Neural cell (in vitro differentiated cells): ENCODE measurements around the gene EYA2. TPM values are rescaled to one million over a fixed set of nuclear protein-coding genes. Genes with fewer than 3 reads are reported as not detected.

Experiments
- H2AFZ ChIP-seq: fragments of 200-600, 300-800 bp; sonication (generic), shearing (Covaris generic); 2 replicates; pipeline ENCODE4 v1.6.0; 2014; ENCODE audit warnings: low read depth, mild to moderate bottlenecking, antibody characterized with exemption, low read length, moderate library complexity
- H3F3A ChIP-seq: fragments of 200-600 bp; shearing (Covaris generic); 2 replicates; pipeline ENCODE4 v1.6.1; 2016; ENCODE audit warnings: mild to moderate bottlenecking, moderate library complexity, mixed read lengths, antibody characterized with exemption, low read length; ENCODE audit not compliant: insufficient read depth, poor library complexity, severe bottlenecking
- H3K27ac ChIP-seq: fragments of 200-600, 300-800 bp; sonication (generic), shearing (Covaris generic); 2 replicates; pipeline ENCODE4 v1.5.1; 2014; ENCODE audit warnings: mild to moderate bottlenecking, low read length, moderate library complexity
- H3K27me3 ChIP-seq: fragments of 300-800, 200-600 bp; sonication (generic), shearing (Covaris generic); 2 replicates; pipeline ENCODE4 v1.6.0; 2014; ENCODE audit warnings: mild to moderate bottlenecking, low read depth, low read length, moderate library complexity; ENCODE audit not compliant: insufficient read depth
- H3K36me3 ChIP-seq: fragments of 300-800, 200-600 bp; sonication (generic), shearing (Covaris generic); 2 replicates; pipeline ENCODE4 v1.5.1; 2014; ENCODE audit warnings: mild to moderate bottlenecking, antibody characterized with exemption, low read length, moderate library complexity; ENCODE audit not compliant: insufficient read depth
- H3K4me2 ChIP-seq: fragments of 300-800, 200-600 bp; sonication (generic), shearing (Covaris generic); 2 replicates; pipeline ENCODE4 v1.6.0; 2014; ENCODE audit warnings: mild to moderate bottlenecking, low read length
- H3K4me3 ChIP-seq: fragments of 300-800, 200-600 bp; sonication (generic), shearing (Covaris generic); 2 replicates; pipeline ENCODE4 v1.5.1; 2014; ENCODE audit warnings: mild to moderate bottlenecking, low read length, moderate library complexity
- H3K79me2 ChIP-seq: fragments of 200-600 bp; shearing (Covaris generic); replicated peaks from 2 replicates; pipeline ENCODE4 v1.6.0; 2014; ENCODE audit warnings: mild to moderate bottlenecking, low read length, moderate library complexity; ENCODE audit not compliant: insufficient read depth
- H3K9ac ChIP-seq: fragments of 300-800, 200-600 bp; sonication (generic), shearing (Covaris generic); 2 replicates; pipeline ENCODE4 v1.6.1; 2016; ENCODE audit warnings: mild to moderate bottlenecking, low read length, mixed read lengths
- H3K9me2 ChIP-seq: fragments of 200-600 bp; shearing (Covaris generic); 2 replicates; pipeline ENCODE4 v1.6.1; 2016; ENCODE audit warnings: mild to moderate bottlenecking, low read length, mixed read lengths; ENCODE audit not compliant: insufficient read depth
- H3K9me3 ChIP-seq: fragments of 200-600, 300-800 bp; sonication (generic), shearing (Covaris generic); 2 replicates; pipeline ENCODE4 v1.6.1; 2016; ENCODE audit warnings: mild to moderate bottlenecking, mixed run types, low read length, moderate library complexity, mixed read lengths
- H4K20me1 ChIP-seq: fragments of 200-600 bp; shearing (Covaris generic); 2 replicates; pipeline ENCODE4 v1.6.1; 2016; ENCODE audit warnings: mild to moderate bottlenecking, mixed run types; ENCODE audit not compliant: insufficient read depth
- EP300 ChIP-seq: fragments of 450-650 bp; conservative IDR thresholded peaks from 2 replicates; pipeline ENCODE4 v1.6.1; 2014; ENCODE audit warnings: antibody characterized with exemption, mild to moderate bottlenecking, moderate library complexity; ENCODE audit not compliant: poor library complexity, severe bottlenecking
- EZH2 ChIP-seq: fragments of 200-600, 300-800 bp; shearing (Covaris generic), sonication (generic); IDR thresholded peaks from 2 replicates; pipeline ENCODE4 v1.6.1; 2014; ENCODE audit warnings: antibody characterized with exemption, low read length, borderline replicate concordance, mild to moderate bottlenecking; ENCODE audit not compliant: insufficient read depth, poor library complexity, severe bottlenecking
- MXI1 ChIP-seq: fragments of 450-650 bp; conservative IDR thresholded peaks from 2 replicates; pipeline ENCODE4 v1.6.1; 2014; ENCODE audit warnings: antibody characterized with exemption, mild to moderate bottlenecking; ENCODE audit not compliant: poor library complexity, severe bottlenecking
- POLR2AphosphoS5 ChIP-seq: IDR thresholded peaks from 2 replicates; pipeline ENCODE4 v1.6.1; 2012
- RAD21 ChIP-seq: fragments of 450-650 bp; conservative IDR thresholded peaks from 2 replicates; pipeline ENCODE4 v1.6.1; 2014; ENCODE audit warnings: antibody characterized with exemption, mild to moderate bottlenecking, moderate library complexity
- SMC3 ChIP-seq: fragments of 450-650 bp; conservative IDR thresholded peaks from 2 replicates; pipeline ENCODE4 v1.6.1; 2014; ENCODE audit warnings: antibody characterized with exemption, mild to moderate bottlenecking, moderate library complexity; ENCODE audit not compliant: poor library complexity
- TAF1 ChIP-seq: IDR thresholded peaks from 2 replicates; pipeline ENCODE4 v1.6.1; 2012; ENCODE audit warnings: low read depth
- polyA plus RNA-seq: library from polyadenylated mRNA; depleted of rRNA; stranded (reverse); fragments of >200 nt; gene quantifications from 2 replicates; pipeline ENCODE4 v1.2.3, GENCODE V29; 2014
- TF ChIP-seq, protein P1 (sequence below): IDR thresholded peaks from 2 replicates; pipeline ENCODE4 v1.6.1; 2012; ENCODE audit warnings: borderline replicate concordance
- TF ChIP-seq, protein P2 (sequence below): fragments of 450-650 bp; IDR thresholded peaks from 2 replicates; pipeline ENCODE4 v1.5.1; 2014; ENCODE audit warnings: antibody characterized with exemption, mild to moderate bottlenecking, moderate library complexity; ENCODE audit not compliant: poor library complexity, severe bottlenecking

The EYA2 gene
- polyA plus RNA-seq, 1 donor from 2014 or later = 0.88 TPM

DNA sequence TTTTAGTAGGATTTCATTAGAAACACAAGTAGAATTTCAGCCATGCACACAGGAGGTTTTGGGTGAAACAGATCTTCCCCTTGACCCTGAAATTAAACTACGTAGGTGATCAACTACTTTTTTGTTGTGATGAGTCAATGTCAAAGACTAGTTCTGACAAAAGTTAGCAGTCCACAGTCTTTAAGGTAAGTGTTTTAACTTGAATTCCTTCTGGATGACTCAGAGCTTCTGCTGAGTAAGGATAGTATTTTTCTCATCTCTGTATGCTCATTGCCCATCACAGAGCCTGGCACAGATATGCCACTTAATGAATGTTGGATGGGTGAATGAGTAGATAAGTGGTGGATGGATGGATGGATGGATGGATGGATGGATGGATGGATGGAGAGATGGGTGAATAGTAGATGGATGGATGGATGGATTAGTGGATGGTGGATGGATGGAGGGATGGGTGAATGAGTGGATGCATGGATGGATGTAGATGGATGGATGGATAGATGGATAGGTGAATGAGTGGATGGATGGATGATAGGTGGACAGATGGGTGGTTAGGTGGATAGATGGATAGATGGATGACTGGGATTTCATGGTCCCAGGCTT lies 296.5 kb downstream of the EYA2 start:
- Histone ChIP-seq H4K20me1 (no peaks in the 10 kb centered on the region), H3F3A (no peaks in the 10 kb centered on the region), H3K4me2 (no peak overlapping the region), H3K9ac (no peak overlapping the region), H2AFZ (no peak overlapping the region), H3K4me3 (no peak overlapping the region), H3K27ac (no peak overlapping the region), H3K36me3 (no peaks in the 10 kb centered on the region), H3K9me3 (no peaks in the 10 kb centered on the region), H3K27me3 (no peaks in the 10 kb centered on the region), H3K9me2 (no peaks in the 10 kb centered on the region), H3K79me2 (no peaks in the 10 kb centered on the region)
- TF ChIP-seq, protein P1, sequence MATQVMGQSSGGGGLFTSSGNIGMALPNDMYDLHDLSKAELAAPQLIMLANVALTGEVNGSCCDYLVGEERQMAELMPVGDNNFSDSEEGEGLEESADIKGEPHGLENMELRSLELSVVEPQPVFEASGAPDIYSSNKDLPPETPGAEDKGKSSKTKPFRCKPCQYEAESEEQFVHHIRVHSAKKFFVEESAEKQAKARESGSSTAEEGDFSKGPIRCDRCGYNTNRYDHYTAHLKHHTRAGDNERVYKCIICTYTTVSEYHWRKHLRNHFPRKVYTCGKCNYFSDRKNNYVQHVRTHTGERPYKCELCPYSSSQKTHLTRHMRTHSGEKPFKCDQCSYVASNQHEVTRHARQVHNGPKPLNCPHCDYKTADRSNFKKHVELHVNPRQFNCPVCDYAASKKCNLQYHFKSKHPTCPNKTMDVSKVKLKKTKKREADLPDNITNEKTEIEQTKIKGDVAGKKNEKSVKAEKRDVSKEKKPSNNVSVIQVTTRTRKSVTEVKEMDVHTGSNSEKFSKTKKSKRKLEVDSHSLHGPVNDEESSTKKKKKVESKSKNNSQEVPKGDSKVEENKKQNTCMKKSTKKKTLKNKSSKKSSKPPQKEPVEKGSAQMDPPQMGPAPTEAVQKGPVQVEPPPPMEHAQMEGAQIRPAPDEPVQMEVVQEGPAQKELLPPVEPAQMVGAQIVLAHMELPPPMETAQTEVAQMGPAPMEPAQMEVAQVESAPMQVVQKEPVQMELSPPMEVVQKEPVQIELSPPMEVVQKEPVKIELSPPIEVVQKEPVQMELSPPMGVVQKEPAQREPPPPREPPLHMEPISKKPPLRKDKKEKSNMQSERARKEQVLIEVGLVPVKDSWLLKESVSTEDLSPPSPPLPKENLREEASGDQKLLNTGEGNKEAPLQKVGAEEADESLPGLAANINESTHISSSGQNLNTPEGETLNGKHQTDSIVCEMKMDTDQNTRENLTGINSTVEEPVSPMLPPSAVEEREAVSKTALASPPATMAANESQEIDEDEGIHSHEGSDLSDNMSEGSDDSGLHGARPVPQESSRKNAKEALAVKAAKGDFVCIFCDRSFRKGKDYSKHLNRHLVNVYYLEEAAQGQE = no peak
- TF ChIP-seq POLR2AphosphoS5 (no peak), EZH2 (no peak), RAD21 (no peak), SMC3 (no peak)

DNA sequence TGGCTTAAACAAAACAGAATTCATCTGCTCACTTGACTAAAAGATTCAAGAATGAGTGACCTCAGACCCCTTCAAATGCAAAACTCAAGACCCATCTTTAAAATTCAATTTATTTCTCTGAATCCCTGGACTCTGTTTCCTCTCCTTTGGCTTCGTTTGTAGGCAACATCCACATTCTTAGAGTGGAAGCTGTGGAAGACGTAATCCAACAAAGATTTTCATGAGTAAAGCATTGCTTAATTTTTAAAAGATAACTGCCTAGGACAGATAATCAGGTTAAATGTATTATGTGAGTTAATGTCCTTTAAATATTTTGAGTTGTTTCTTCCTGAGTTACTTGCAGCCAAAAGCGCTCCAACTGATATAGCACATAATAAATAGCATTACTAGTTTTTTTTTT lies 297.3 kb downstream of the EYA2 start:
- Histone ChIP-seq H2AFZ (no peak overlapping the region), H3K4me2 (no peak overlapping the region), H3K9me3 (no peaks in the 10 kb centered on the region), H3K27me3 (no peaks in the 10 kb centered on the region), H3K79me2 (no peaks in the 10 kb centered on the region), H3K9me2 (no peaks in the 10 kb centered on the region), H3K27ac (no peak overlapping the region), H4K20me1 (no peaks in the 10 kb centered on the region), H3F3A (no peaks in the 10 kb centered on the region), H3K4me3 (no peak overlapping the region), H3K36me3 (no peaks in the 10 kb centered on the region), H3K9ac (no peak overlapping the region)
- TF ChIP-seq, protein P1 = no peak
- TF ChIP-seq RAD21 = no peak
- TF ChIP-seq EZH2 = no peak
- TF ChIP-seq, protein P2, sequence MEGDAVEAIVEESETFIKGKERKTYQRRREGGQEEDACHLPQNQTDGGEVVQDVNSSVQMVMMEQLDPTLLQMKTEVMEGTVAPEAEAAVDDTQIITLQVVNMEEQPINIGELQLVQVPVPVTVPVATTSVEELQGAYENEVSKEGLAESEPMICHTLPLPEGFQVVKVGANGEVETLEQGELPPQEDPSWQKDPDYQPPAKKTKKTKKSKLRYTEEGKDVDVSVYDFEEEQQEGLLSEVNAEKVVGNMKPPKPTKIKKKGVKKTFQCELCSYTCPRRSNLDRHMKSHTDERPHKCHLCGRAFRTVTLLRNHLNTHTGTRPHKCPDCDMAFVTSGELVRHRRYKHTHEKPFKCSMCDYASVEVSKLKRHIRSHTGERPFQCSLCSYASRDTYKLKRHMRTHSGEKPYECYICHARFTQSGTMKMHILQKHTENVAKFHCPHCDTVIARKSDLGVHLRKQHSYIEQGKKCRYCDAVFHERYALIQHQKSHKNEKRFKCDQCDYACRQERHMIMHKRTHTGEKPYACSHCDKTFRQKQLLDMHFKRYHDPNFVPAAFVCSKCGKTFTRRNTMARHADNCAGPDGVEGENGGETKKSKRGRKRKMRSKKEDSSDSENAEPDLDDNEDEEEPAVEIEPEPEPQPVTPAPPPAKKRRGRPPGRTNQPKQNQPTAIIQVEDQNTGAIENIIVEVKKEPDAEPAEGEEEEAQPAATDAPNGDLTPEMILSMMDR = no peak
- no peak for TF ChIP-seq TAF1
- TF ChIP-seq EP300 = no peak
- TF ChIP-seq POLR2AphosphoS5 = no peak
- no peak for TF ChIP-seq SMC3
- TF ChIP-seq MXI1 = no peak
